HL-60 (cell line): ENCODE measurements around the gene AFAP1L1.

Experiments used
- CTCF ChIP-seq: IDR thresholded peaks from one replicate; pipeline ENCODE4 v1.5.1; 2011; ENCODE audit warnings: low read length, control low read depth, inconsistent platforms; ENCODE audit not compliant: insufficient read depth
- GABPA ChIP-seq: IDR thresholded peaks from 2 replicates; pipeline ENCODE4 v1.6.1; 2012; ENCODE audit warnings: low read depth

DNA sequence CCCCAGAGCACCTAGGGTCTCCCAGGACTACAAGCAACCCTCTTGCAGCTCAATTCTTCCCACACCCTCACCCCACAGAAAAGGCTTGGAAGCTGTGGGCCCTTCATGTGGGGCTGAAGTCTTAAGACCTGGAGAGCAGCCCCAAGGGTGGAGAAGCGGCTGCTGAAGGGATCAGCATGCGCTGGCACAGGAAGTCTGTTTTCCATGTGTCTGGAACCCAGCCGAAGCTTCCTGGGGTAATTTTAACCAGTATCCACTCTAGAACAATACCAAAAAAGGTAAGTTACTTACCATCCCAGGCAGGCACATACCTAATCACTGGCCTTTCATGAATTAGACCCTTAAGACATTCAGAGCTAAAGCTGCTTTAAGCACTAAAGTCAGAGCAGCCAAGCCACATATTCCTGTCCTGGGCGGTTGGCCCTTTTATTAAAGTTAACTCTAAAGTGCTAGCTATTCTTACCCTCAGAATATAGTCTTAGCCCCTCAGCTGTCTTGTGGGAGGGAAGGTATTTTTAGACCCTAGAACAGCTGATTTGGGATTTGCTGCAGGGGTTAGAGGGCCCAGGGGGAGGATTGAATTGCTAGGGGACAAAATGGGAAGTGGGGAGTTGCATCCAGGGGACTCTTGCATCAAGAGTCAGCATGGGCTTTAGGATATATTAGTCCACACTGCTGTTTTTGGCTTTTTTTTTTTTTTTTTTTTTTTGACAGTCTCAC lies 100.6 kb downstream of the AFAP1L1 start:
- TF ChIP-seq CTCF: no peak
- no peak for TF ChIP-seq GABPA
